ENCODE results near the gene KLK15. TPM values are rescaled to one million over a fixed set of nuclear protein-coding genes. Genes with fewer than 3 reads are reported as not detected.

KLK15 gene
- total and polyA plus RNA-seq, 2 of the 4 experiments (the other 2 are of a cell fraction): not detected

- intact Hi-C loops (cut with micrococcal nuclease): no loop called here
- Histone ChIP-seq H3K27me3 (ENCODE audit: control insufficient read depth, insufficient read depth, low read length) (no peaks in the 10 kb centered on the region; the same call in 1 of the 2 replicates), H3K9me1 (ENCODE audit: insufficient read depth, low read length) (no peaks in the 10 kb centered on the region), H2BK15ac (ENCODE audit: low read depth, low read length) (no peak overlapping the region), H4K91ac (ENCODE audit: insufficient read depth, low read depth, low read length) (no peak overlapping the region), H3K14ac (replicated peaks; ENCODE audit: low read depth, low read length) (no peak overlapping the region), H2AFZ (replicated peaks; ENCODE audit: low read length, poor library complexity) (no peak overlapping the region), H3K4me1 (ENCODE audit: control insufficient read depth, insufficient read depth, low read length) (no peaks in the 10 kb centered on the region), H4K20me1 (ENCODE audit: insufficient read depth, low read length) (no peaks in the 10 kb centered on the region), H3K9ac (ENCODE audit: low read depth, low read length) (no peak overlapping the region), H3K18ac (ENCODE audit: low read depth, low read length) (no peak overlapping the region), H2AK5ac (ENCODE audit: low read depth, low read length) (no peak overlapping the region), H3K4ac (ENCODE audit: low read depth, low read length) (no peak overlapping the region), H2BK120ac (ENCODE audit: low read depth, low read length) (no peak overlapping the region), H3K36me3 (ENCODE audit: control insufficient read depth, insufficient read depth, low read length) (no peaks in the 10 kb centered on the region), H4K8ac (ENCODE audit: low read depth in 2 of 2, low read length in 2 of 2) (no peak overlapping the region), H4K5ac (ENCODE audit: low read depth, low read length) (no peak overlapping the region), H3K79me1 (ENCODE audit: low read depth in 1 of 2, low read length in 2 of 2) (no peaks in the 10 kb centered on the region), H3K9me3 (ENCODE audit: control insufficient read depth, insufficient read depth, low read length) (no peaks in the 10 kb centered on the region), H2BK5ac (ENCODE audit: low read depth, low read length, poor library complexity, severe bottlenecking) (no peak overlapping the region), H3K27ac (ENCODE audit: insufficient read depth, low read length) (no peak overlapping the region), H3K4me3 (ENCODE audit: insufficient read depth, low read depth, low read length) (no peak overlapping the region), H3K56ac (ENCODE audit: extremely low read depth, insufficient read depth, low read length) (no peak overlapping the region), H3K23ac (ENCODE audit: low read depth, low read length) (no peak overlapping the region), H3K4me2 (ENCODE audit: low read depth, low read length) (no peak overlapping the region), H2AK9ac (replicated peaks; ENCODE audit: low read depth, low read length, poor library complexity) (no peak overlapping the region), H2BK20ac (ENCODE audit: low read depth, low read length) (no peak overlapping the region)
- WGBS, 2 experiments (ENCODE audit: extremely low coverage in 2 of 2, insufficient read length in 1 of 2): 70% methylated on average over 2 of the region's 6 CpGs; no CpG with 5 or more reads in 1 of the 2 experiments
- TF ChIP-seq RCOR1 (IDR thresholded peaks at IDR 0.05; ENCODE audit: insufficient replicate concordance, low read length) (no peak), MXI1 (IDR thresholded peaks at IDR 0.05; ENCODE audit: borderline replicate concordance, low read depth, low read length) (no peak), POLR2A (IDR thresholded peaks at IDR 0.05; ENCODE audit: low read depth, low read length) (no peak)
- CTCF ChIA-PET: no interaction called here
- BruUV-seq (replicated peaks): no TSS peak
- in situ Hi-C loops (cut with MboI; ENCODE audit: low sequenced_read_pairs): no loop called here
- POLR2A ChIA-PET (ENCODE audit: unreplicated experiment): interaction anchor here (0.5 kb wide), 1 partner anchor 41 kb away, joined by 9 read pairs; no protein-coding TSS in a partner anchor
- ATAC-seq (ENCODE audit: low read depth) (no peak), DNase-seq (no peak)
- dilution Hi-C loops (cut with HindIII; ENCODE audit: low sequenced_read_pairs, unreplicated experiment): no loop called here
Measured at GRCh38 chr19:50833802-50834167, 411 bp upstream of the KLK15 start.

All from IMR-90 (cell line).